Panc1 (cell line): ENCODE data around the gene CRMP1. TPM values are rescaled to one million over a fixed set of nuclear protein-coding genes. Genes with fewer than 3 reads are reported as not detected.

Experiments used
- ATAC-seq: fragments of 200-7000 bp; cut with Tn5 transposase; 2 replicates; pipeline ENCODE4 v1.9.1; 2020; ENCODE audit warnings: mild to moderate bottlenecking, moderate library complexity
- BruUV-seq: library from RNA; stranded (reverse); fragments of 400-500 nt; replicated peaks from 2 replicates; lab custom pipeline; 2021; lab: Mats Ljungman, UMichigan
- CTCF ChIA-PET: fragments of 300-600 bp; sonication (Branson Sonifier 250); formaldehyde crosslinking; loops from one replicate; lab custom pipeline; 2022; ENCODE audit warnings: antibody characterized with exemption; lab: Charles Lee
- POLR2A ChIA-PET: fragments of 300-600 bp; sonication (Branson Sonifier 250); formaldehyde crosslinking; loops from one replicate; lab custom pipeline; 2022; ENCODE audit warnings: antibody characterized with exemption; lab: Charles Lee
- DNase-seq: peaks from one replicate; pipeline ENCODE4 v3.0.0-alpha.2; 2010; ENCODE audit warnings: low read depth, low spot score
- H3K27ac ChIP-seq: 2 replicates; pipeline ENCODE4 v1.5.1; 2011; ENCODE audit warnings: mild to moderate bottlenecking, low read length, inconsistent platforms
- H3K27me3 ChIP-seq: fragments of 200-500 bp; sonication (Bioruptor generic); 2 replicates; pipeline ENCODE4 v1.6.0; 2014; ENCODE audit warnings: low read length, inconsistent platforms; ENCODE audit not compliant: control insufficient read depth, insufficient read depth
- H3K36me3 ChIP-seq: fragments of 200-500 bp; sonication (Bioruptor generic); 2 replicates; pipeline ENCODE4 v1.5.1; 2014; ENCODE audit warnings: inconsistent platforms, mild to moderate bottlenecking, low read length, moderate library complexity; ENCODE audit not compliant: control insufficient read depth, insufficient read depth
- H3K4me1 ChIP-seq: 2 replicates; pipeline ENCODE4 v1.5.1; 2011; ENCODE audit warnings: inconsistent platforms, mild to moderate bottlenecking, low read length, moderate library complexity; ENCODE audit not compliant: control insufficient read depth, insufficient read depth
- H3K4me3 ChIP-seq, 2 experiments: 2 replicates each; pipeline ENCODE4 v1.5.1; 2011 to 2012; ENCODE audit warnings: low read depth in 2 of 2, low read length in 2 of 2, mild to moderate bottlenecking in 2 of 2, inconsistent platforms in 1 of 2, moderate library complexity in 1 of 2
- H3K9me3 ChIP-seq: fragments of 200-500 bp; sonication (Bioruptor generic); 2 replicates; pipeline ENCODE4 v1.5.1; 2014; ENCODE audit warnings: low read depth, mild to moderate bottlenecking, inconsistent platforms, low read length, moderate library complexity; ENCODE audit not compliant: control insufficient read depth, insufficient read depth
- CTCF ChIP-seq: fragments of 450-650 bp; IDR thresholded peaks from 2 replicates; pipeline ENCODE4 v1.5.1; 2017; ENCODE audit warnings: mild to moderate bottlenecking
- POLR2AphosphoS5 ChIP-seq: IDR thresholded peaks from 2 replicates; pipeline ENCODE4 v1.6.1; 2012; ENCODE audit warnings: mild to moderate bottlenecking, low read depth, low read length, moderate library complexity
- REST ChIP-seq, 2 experiments: IDR thresholded peaks; 2 replicates each; pipeline ENCODE4 v1.6.1; 2011 to 2012; ENCODE audit warnings: low read depth in 2 of 2, control low read depth in 1 of 2, low read length in 1 of 2, mild to moderate bottlenecking in 1 of 2, moderate library complexity in 1 of 2; ENCODE audit not compliant: insufficient read depth in 1 of 2
- SIN3A ChIP-seq: IDR thresholded peaks from 2 replicates; pipeline ENCODE4 v1.6.1; 2012; ENCODE audit warnings: low read depth, mild to moderate bottlenecking, low read length, moderate library complexity, borderline replicate concordance; ENCODE audit not compliant: insufficient read depth
- TCF7L2 ChIP-seq: IDR thresholded peaks from 2 replicates; pipeline ENCODE4 v1.6.1; 2011; ENCODE audit warnings: mild to moderate bottlenecking, low read depth, low read length, inconsistent platforms
- in situ Hi-C: cut with HindIII; loops from 2 replicates; pipeline ENCODE4 v1.10.0; 2016; ENCODE audit warnings: low sequenced_read_pairs, low pct_unique_long_range_greater_than_20kb
- intact Hi-C: fragments of 100-400 bp; cut with micrococcal nuclease; formaldehyde crosslinking; loops from one replicate; pipeline ENCODE4 v1.10.0; 2022; ENCODE audit not compliant: unreplicated experiment
- total RNA-seq: library from RNA; stranded (reverse); gene quantifications from one replicate; pipeline ENCODE4 v1.2.1, GENCODE V29; 2021; ENCODE audit not compliant: unreplicated experiment

Gene CRMP1
- total RNA-seq, 1 experiment from 2014 or later: 0.28 TPM

- BruUV-seq: no TSS peak
- intact Hi-C loops: no loop called here
- Histone ChIP-seq H3K36me3 (no peaks in the 10 kb centered on the region), H3K27ac (no peak overlapping the region), H3K4me1 (no peaks in the 10 kb centered on the region), H3K9me3 (no peaks in the 10 kb centered on the region), H3K4me3 (no peak overlapping the region), H3K27me3 (no peaks in the 10 kb centered on the region)
- DNase-seq: no peak
- TF ChIP-seq TCF7L2 (no peak), POLR2AphosphoS5 (no peak), CTCF (no peak), SIN3A (no peak), REST (IDR thresholded peaks at IDR 0.05; ENCODE audit: insufficient read depth in 1 of 2, low read depth in 2 of 2, low read length in 1 of 2) (no peak)
- in situ Hi-C loops: no loop called here
- ChIA-PET POLR2A (no interaction called here), CTCF (no interaction called here)
- ATAC-seq: no peak
Measured at GRCh38 chr4:5940470-5941203, 47.8 kb upstream of the CRMP1 start.

- DNase-seq (no peak), ATAC-seq (no peak)
- intact Hi-C loops (no loop called here), in situ Hi-C loops (no loop called here)
- no TSS peak for BruUV-seq
- Histone ChIP-seq H3K27ac (no peak overlapping the region), H3K36me3 (no peaks in the 10 kb centered on the region), H3K9me3 (no peaks in the 10 kb centered on the region), H3K4me3 (no peak overlapping the region), H3K4me1 (no peaks in the 10 kb centered on the region), H3K27me3 (no peaks in the 10 kb centered on the region; the same call in 1 of the 2 replicates)
- no peak for TF ChIP-seq TCF7L2
- TF ChIP-seq CTCF: no peak
- TF ChIP-seq POLR2AphosphoS5: no peak
- no peak for TF ChIP-seq REST (IDR thresholded peaks at IDR 0.05; ENCODE audit: insufficient read depth in 1 of 2, low read depth in 2 of 2, low read length in 1 of 2)
- TF ChIP-seq SIN3A: no peak
- POLR2A ChIA-PET: no interaction called here
- CTCF ChIA-PET: no interaction called here
Measured at GRCh38 chr4:5933996-5934831, 41.3 kb upstream of the CRMP1 start.
